HG02623 (cell line): Measurements from ENCODE around the gene EIF1AY.
A peak's percentile ranks its signal among the peaks of the same experiment; 100 is the strongest.
"Not testable (repeated sequence)": the region's sequence is repeated elsewhere in the genome, so short reads cannot be mapped to it uniquely, and the experiment has no call there.

Experiments
- ATAC-seq: cut with Tn5 transposase; IDR thresholded peaks from one replicate; pipeline ENCODE4 v1.9.1; 2021; ENCODE audit warnings: moderate library complexity; ENCODE audit not compliant: unreplicated experiment

Gene EIF1AY

DNA sequence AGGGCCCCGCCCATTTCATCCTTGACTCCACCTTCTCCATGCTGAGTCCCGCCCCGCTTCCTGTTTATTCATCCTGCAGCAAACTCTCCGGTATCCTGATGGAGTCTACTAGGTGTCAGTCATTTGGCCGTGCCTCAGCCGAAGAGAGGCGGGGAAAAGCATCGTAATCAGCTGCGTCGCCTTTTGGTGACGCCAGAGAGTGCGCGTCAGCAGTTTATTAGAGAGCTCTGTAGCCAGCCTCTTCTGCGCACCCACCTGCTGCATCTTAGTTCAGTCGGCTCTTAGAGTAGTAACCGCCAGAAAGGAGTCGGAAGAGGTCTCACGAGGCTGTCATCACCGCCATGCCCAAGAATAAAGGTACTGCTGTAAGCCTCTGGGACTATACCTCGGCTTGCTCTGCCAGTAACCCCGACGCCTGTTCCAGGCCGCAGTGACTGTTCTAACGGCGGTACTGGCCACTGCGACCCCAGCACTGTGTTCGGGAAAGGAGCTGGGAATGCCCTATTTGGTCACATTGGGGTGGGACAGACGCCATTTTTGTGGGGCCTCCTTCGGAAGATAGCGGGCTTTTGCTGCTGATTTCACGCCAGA, at the start of gene EIF1AY:
Gene EIF1AY, plus strand, starts transcription at position 246 of the 591 bp plus-strand sequence. Its CDS starts 96 bp downstream, at position 342.
- ATAC-seq: peak; percentile 93

DNA sequence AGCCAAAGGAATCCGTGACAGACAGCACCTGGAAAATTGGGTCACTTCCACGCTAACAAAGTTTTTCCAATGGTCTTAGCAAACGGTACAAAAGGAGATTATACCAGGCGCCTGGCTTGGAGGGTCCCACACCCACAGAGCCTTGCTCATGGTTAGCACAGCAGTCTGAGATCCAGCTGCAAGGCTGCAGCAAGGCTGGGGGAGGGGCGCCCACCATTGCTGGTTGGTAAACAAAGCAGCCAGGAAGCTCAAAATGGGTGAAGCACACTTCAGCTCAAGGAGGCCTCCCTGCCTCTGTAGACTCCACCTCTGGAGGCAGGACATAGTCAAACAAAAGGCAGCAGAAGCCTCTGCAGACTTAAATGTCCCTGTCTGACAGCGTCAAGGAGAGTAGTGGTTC, 47.1 kb upstream of the EIF1AY start:
- no peak for ATAC-seq

- no peak for ATAC-seq
Observed at GRCh38 chrY:20538186-20538585, 37.4 kb upstream of the EIF1AY start.

GRCh38 chrY:20538933-20539332, 36.6 kb upstream of the EIF1AY start:
- no peak for ATAC-seq

- no peak for ATAC-seq
Observed at GRCh38 chrY:20544451-20544960, 31.1 kb upstream of the EIF1AY start.

- no peak for ATAC-seq
Observed at GRCh38 chrY:20546071-20546470, 29.5 kb upstream of the EIF1AY start.

DNA sequence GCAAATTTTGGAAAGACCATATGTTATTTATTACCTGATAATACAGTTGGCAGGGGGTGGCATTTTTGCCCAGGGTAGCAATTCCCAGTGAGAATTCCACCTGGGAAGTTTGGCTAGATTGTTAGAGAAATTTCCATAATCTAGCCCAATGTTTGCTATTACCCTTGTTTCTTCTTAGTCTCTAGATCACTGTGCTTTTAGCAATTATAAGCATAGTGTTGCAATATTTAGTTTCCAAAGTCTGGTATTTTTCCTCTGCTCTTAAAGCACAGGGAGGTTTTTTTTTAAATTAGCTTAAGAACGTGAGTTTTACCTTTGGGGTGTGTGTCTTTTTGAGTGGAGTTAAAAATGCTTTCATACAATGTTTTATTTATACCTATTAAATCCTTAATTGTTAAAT, 26.3 kb upstream of the EIF1AY start:
- ATAC-seq: no peak

DNA sequence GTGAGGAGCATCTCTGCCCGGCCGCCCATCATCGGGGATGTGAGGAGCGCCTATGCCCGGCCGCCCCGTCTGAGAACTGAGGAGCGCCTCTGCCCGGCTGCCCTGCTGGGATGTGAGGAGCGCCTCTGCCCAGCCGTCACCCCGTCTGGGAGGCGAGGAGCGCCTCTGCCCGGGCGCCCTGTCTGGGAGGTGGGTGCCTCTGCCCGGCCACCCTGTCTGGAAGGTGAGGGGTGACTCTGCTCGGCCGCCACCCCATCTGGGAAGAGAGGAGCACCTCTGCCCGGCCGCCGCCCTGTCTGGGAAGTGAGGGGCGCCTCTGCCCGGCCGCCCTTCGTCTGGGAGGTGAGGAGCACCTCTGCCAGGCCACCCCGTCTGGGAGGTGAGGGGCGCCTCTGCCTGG, 23.7 kb upstream of the EIF1AY start:
- ATAC-seq: no peak

- ATAC-seq: not testable (repeated sequence)
Observed at GRCh38 chrY:20552764-20553323, 22.7 kb upstream of the EIF1AY start.

DNA sequence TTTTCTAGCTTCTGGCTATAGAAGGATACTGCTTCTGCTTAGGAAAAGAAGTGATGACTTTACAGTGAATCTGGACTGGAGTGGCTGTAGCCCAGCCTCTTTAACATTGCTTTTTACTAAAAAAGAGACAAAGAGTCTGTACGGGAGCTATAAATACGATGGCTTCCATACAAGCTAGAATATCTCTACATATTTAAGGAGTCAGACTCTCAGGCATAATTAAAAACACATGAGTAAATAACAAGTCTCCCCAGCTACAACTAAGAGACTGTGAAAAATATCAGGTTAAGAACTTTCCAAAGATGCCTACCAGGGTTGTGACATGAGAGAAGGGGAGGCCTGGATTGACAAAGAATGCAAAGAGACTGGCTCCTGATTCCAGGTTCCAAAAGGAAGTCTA, 19.8 kb upstream of the EIF1AY start:
- ATAC-seq: no peak

DNA sequence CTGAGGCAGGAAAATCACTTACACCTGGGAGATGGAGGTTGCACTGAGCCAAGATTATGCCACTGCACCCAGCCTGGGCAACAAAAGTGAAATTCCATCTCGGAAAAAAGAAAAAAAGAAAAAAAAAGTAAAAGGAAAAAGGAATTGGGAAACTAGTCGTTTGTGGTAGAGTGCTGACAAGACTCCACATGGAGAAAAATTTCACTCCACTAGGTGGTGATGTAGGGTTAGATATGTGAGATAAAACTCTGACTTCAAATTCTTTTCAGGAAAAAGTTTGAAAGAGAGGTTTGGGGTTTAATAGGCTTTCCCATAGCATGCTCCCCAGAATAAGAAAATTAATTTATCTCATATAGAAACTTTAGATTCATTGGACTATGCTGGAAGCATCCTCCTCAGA, 16.9 kb upstream of the EIF1AY start:
- ATAC-seq: no peak

GRCh38 chrY:20559873-20560512, 15.6 kb upstream of the EIF1AY start:
- no peak for ATAC-seq

DNA sequence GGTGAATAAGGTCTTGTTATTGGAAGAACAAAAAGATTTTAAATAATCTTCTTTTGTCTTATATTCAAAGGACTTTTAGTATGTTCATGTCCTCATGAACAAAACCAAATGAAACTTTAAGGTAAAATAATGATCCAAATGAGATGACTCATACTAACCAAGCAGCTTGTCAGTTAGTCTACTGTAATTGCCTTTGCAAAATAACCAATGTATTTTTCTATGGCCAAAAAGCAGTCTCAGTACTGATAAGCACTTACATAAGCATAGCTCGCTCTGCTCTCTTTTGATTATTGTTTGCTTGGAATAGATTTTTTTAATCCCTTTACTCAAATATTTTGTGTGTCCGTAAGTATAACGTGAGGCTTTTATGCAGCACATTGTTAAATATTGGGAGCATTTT, 4.3 kb upstream of the EIF1AY start:
- no peak for ATAC-seq

GRCh38 chrY:20576506-20576905, 930 bp downstream of the EIF1AY start:
- ATAC-seq: no peak

- ATAC-seq: no peak
Observed at GRCh38 chrY:20578206-20578605, 2.6 kb downstream of the EIF1AY start.

DNA sequence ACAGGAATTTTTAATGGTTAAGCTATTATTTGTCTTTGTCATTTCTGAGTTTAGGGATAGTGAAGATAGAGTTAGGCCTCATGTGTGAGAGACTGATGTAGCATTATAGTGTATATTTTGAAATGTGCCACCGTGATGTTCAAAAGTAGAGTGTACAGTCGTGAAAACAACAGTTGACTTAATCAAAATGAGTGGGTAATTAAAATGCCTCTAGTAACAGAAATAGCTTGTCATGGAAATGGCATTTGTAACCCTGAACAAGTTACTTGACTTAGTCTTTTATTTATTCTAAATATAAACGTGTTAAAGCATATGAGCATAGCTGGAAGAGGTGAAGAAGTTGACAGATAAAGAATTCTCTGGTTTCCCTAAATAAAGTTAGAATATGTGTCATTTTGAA, 6.1 kb downstream of the EIF1AY start:
- no peak for ATAC-seq

GRCh38 chrY:20586161-20586560, 10.6 kb downstream of the EIF1AY start:
- no peak for ATAC-seq
